Pericardium fibroblast (primary cell): ENCODE results near the gene S100A5. TPM values are rescaled to one million over a fixed set of nuclear protein-coding genes. Genes with fewer than 3 reads are reported as not detected.

ENCODE experiments used
- total RNA-seq: library from RNA; depleted of rRNA; stranded (reverse); fragments of >200 nt; gene quantifications from 2 replicates; pipeline ENCODE4 v1.2.3, GENCODE V29; 2015

The S100A5 gene
- not detected in 2 replicates for total RNA-seq

GRCh38 chr1:153540394-153541361 lies at the start of gene S100A5:
Gene S100A5 (minus strand): TSS chr1:153540934. CDS start chr1:153540191, 743 bp downstream.

GRCh38 chr1:153565529-153566374 lies 25.0 kb upstream of the S100A5 start, which contains the start of gene S100A2:
Gene S100A2 (minus strand): TSS chr1:153565844. CDS start chr1:153563877, 1,967 bp downstream.

GRCh38 chr1:153548722-153549688 lies 8.3 kb upstream of the S100A5 start, which contains the start of gene S100A3:
Gene S100A3 (minus strand): TSS chr1:153549258. CDS start chr1:153548485, 773 bp downstream.

GRCh38 chr1:153545067-153546055 lies 4.6 kb upstream of the S100A5 start, which contains the start of gene S100A4:
Gene S100A4 (minus strand): TSS chr1:153545806. CDS start chr1:153544794, 1,012 bp downstream.

GRCh38 chr1:153535242-153536011 lies 5.3 kb downstream of the S100A5 start, which contains the start of gene S100A6:
Gene S100A6 (minus strand): TSS chr1:153535991. CDS start chr1:153535339, 652 bp downstream.

Other genes with a start within 250 kb of the S100A5 start
- gene PGLYRP3, start 228.0 kb downstream of the S100A5 start, total RNA-seq = not detected in 2 replicates
- not detected in 2 replicates for gene PGLYRP4, start 192.1 kb downstream of the S100A5 start, total RNA-seq
- gene S100A9, start 183.1 kb downstream of the S100A5 start, total RNA-seq = 0.82 TPM in 1 of 2 replicates, not detected in the other
- not detected in 2 replicates for gene S100A12, start 165.3 kb downstream of the S100A5 start, total RNA-seq
- not detected in 2 replicates for gene S100A8, start 149.9 kb downstream of the S100A5 start, total RNA-seq
- not detected in 2 replicates for gene S100A7A, start 124.4 kb downstream of the S100A5 start, total RNA-seq
- gene S100A7, start 80.3 kb downstream of the S100A5 start, total RNA-seq = not detected in 2 replicates
- gene S100A6, start 4.9 kb downstream of the S100A5 start, total RNA-seq = 841 and 1,509 TPM in 2 replicates
- gene S100A4, start 4.9 kb upstream of the S100A5 start, total RNA-seq = 33.4 and 191 TPM in 2 replicates
- 2.5 and 10.0 TPM in 2 replicates for gene S100A3, start 8.3 kb upstream of the S100A5 start, total RNA-seq
- gene S100A2, start 24.9 kb upstream of the S100A5 start, total RNA-seq = not detected in 2 replicates
- 169 and 192 TPM in 2 replicates for gene S100A16, start 72.2 kb upstream of the S100A5 start, total RNA-seq
- gene S100A14, start 75.4 kb upstream of the S100A5 start, total RNA-seq = not detected in 2 replicates
- gene S100A13, start 86.6 kb upstream of the S100A5 start, total RNA-seq = 178 and 215 TPM in 2 replicates
- 0.12 and 0.17 TPM in 2 replicates for gene S100A1, start 87.5 kb upstream of the S100A5 start, total RNA-seq
- 22.6 and 28.5 TPM in 2 replicates for gene CHTOP, start 93.1 kb upstream of the S100A5 start, total RNA-seq
- gene SNAPIN, start 117.8 kb upstream of the S100A5 start, total RNA-seq = 59.2 and 71.2 TPM in 2 replicates
- 107 and 114 TPM in 2 replicates for gene ILF2, start 130.1 kb upstream of the S100A5 start, total RNA-seq
- 46.2 and 84.8 TPM in 2 replicates for gene NPR1, start 137.8 kb upstream of the S100A5 start, total RNA-seq
- 26.0 and 38.2 TPM in 2 replicates for gene INTS3, start 187.1 kb upstream of the S100A5 start, total RNA-seq
- gene SLC27A3, start 234.5 kb upstream of the S100A5 start, total RNA-seq = 53.7 and 65.2 TPM in 2 replicates